ENCODE results near the gene C11orf97.
A peak's percentile ranks its signal among the peaks of the same experiment; 100 is the strongest.
"Not testable (repeated sequence)": the region's sequence is repeated elsewhere in the genome, so short reads cannot be mapped to it uniquely, and the experiment has no call there.

C11orf97 gene, protein sequence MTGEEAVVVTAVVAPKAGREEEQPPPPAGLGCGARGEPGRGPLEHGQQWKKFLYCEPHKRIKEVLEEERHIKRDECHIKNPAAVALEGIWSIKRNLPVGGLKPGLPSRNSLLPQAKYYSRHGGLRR

GRCh38 chr11:94511932-94512781, at the start of gene C11orf97:
Gene C11orf97 (plus strand): TSS chr11:94512461. CDS start chr11:94512529, 68 bp downstream.
- peak; percentile 67 for DNase-seq (ENCODE audit: low spot score)

DNA sequence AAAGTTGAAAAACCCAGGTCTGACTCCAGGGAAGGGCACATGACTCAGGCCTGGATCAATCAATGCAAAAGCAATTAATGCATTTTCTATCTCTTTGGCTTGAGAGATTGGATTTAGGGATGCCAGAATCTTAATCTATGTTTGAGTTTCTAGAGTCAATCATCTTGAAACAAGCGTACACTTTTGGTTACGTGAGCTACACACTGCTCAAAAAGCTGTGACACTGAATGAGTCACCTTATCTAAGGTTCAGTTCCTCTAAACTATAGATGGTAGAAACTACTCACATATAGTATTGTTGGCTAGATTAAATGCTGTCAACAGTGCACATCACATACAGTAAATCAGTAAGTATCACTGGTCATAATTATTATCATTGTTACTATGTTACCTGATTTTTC, 42.8 kb upstream of the C11orf97 start:
- no peak for DNase-seq (ENCODE audit: low spot score)

DNA sequence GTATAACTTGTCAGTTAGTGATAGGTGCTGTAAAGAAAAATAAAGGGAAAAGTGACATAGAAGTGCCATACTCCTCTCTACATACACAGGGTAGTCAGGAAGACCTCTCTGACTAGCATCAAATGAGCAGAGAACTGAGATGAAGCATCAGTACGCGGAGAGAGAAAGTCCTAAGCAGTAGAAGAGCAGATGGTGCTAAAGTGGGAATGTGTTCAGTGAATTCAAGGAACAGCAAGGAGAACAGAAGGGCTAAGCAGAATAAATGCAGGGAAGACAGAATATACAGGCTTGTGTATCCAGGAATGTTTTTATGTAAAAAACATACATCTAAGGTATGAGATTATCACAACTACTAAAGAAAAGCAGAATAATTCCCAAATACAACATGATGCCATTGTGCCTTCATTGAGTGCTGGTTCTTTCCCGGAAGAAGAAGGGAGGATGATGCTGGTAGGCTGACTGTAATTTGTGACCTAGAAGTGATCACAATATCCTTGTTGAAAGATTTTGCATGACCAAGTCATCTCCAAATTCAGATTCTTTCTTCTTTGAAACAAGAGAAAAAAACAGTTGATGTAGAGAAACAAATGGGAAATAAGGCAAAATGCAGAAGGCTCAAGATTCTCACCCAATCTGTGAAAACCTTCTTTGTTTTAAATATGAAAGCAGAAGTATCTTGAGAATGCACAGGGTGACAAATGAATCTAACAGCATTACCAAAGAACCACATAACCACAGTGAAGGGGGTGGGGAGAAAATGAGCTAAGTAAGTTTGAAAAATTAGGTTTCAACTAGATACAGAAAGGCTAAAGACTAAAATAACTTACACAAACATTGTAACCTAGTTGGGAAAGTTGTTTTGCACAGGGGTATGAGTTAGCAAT, 39.1 kb upstream of the C11orf97 start:
- peak; percentile 14 for DNase-seq (ENCODE audit: low spot score)

- no peak for DNase-seq (ENCODE audit: low spot score)
Measured at GRCh38 chr11:94477624-94478023, 34.6 kb upstream of the C11orf97 start.

DNA sequence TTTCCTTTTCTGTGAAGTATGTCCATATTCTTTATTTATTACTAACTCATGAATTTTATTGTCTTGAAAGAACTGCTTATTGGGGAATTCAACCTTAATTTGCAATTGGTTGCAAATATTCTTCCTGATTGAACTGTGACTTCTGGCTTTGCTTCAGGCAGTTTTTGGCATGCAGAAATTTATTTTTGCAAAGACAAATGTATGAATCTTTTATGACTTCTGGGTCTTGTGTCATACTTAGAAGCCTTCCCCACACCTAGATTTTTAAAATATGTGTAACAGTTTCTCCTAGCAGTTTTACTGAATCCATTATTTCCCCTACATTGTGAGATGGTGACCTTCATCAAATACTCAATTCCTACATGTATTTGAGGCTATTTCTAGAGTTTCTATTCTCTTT, 30.9 kb upstream of the C11orf97 start:
- DNase-seq (ENCODE audit: low spot score) = no peak

DNA sequence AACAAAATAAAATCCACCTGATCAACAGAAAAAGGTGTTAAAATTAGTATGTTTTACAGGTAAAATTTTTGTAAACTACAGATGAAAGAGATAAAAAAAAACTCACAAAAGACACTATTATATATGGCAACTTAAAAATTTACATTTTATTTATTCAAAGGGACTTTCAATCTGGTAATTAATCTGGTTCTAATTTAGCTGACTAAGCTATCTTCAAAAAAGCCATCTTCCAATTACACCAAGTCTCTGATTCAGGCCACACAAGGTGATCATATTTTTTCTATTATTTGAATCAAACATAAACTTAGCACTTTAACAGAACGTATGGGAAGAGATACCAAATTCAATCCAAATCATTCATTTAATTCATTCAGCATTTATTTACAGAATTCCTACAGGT, 26.2 kb upstream of the C11orf97 start:
- DNase-seq (ENCODE audit: low spot score) = no peak

GRCh38 chr11:94493281-94494125, 18.8 kb upstream of the C11orf97 start, which contains the start of the genes ANKRD49 and MRE11:
Gene ANKRD49 (plus strand): TSS chr11:94493984. CDS start chr11:94496694, 2,710 bp downstream.
Gene MRE11 (minus strand): TSS chr11:94493844. CDS start chr11:94492801, 1,043 bp downstream.
- peak; percentile 99 for DNase-seq (ENCODE audit: low spot score)

- DNase-seq (ENCODE audit: low spot score) = no peak
Measured at GRCh38 chr11:94494126-94494680, 18.1 kb upstream of the C11orf97 start.

- DNase-seq (ENCODE audit: low spot score) = no peak
Measured at GRCh38 chr11:94500181-94500580, 12.1 kb upstream of the C11orf97 start.

- no peak for DNase-seq (ENCODE audit: low spot score)
Measured at GRCh38 chr11:94501522-94501921, 10.7 kb upstream of the C11orf97 start.

DNA sequence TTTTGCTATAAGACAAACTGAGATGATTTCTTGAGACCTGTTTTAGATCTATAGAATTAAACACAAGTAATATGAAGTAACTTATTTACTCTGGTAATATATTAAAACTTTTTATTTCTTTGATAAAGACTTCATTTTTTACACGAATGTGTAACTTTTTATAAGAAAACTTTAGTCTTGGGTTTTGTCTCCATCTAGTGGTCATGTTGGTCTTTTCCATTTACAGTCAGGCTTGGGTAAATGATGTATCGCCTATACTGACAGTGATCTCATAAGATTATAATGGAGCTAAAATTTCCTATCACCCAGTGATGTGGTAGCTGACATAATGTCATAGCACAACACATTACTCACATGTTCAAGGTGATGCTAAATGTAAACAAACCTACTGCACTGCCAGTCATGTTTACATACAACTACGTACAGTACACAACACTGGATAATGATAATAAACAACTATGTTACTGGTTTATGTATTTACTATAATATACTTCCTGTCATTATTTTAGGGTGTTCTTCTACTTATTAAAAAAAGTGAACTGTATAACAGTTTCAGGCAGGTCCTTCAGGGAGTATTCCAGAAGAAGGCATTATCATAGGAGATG, 7.5 kb upstream of the C11orf97 start:
- DNase-seq (ENCODE audit: low spot score) = peak; percentile 67

GRCh38 chr11:94506513-94506912, 5.7 kb upstream of the C11orf97 start:
- not testable (repeated sequence) for DNase-seq (ENCODE audit: low spot score)

GRCh38 chr11:94507485-94507884, 4.8 kb upstream of the C11orf97 start:
- DNase-seq (ENCODE audit: low spot score) = no peak

DNA sequence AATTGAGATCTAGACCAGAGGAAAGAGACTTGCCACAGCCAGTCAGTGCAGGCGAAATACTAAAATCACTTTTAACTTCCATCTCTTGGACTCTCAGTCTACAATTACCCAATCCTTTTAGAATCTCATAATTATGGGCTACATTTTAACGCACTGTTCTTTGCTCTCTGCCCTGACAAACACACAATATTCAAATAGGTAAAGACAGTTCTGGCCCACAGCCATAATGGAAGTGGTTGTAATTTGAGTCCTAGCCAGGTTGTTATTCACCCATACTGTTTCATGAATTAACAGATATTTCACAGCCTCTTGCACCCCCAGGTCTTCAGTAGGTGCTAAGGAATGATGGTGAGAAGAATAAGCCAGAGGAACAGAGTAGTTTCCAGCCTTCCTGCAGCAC, 830 bp downstream of the C11orf97 start:
- DNase-seq (ENCODE audit: low spot score) = peak; percentile 56

GRCh38 chr11:94515398-94515797, 3.1 kb downstream of the C11orf97 start:
- DNase-seq (ENCODE audit: low spot score) = no peak

- no peak for DNase-seq (ENCODE audit: low spot score)
Measured at GRCh38 chr11:94516725-94517124, 4.5 kb downstream of the C11orf97 start.

DNA sequence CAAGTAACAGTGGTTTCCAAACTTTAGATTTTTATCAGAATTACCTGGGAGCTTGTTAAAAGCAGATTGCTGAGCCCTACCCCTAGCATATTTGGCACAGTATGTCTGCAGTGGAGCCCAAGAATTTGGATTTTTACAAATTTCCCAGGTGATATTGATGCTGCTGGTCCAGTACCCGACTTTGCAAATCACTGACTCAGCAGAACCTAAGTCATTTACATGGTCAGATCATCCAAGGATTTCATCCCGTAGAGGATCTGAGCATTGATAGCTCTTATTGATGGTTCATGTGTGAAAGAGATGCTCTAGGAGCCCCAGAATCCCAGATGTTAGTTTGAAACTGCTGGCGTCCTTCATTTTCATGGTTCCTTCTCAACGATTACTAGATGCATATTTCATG, 6.0 kb downstream of the C11orf97 start:
- no peak for DNase-seq (ENCODE audit: low spot score)

GRCh38 chr11:94519478-94520084, 7.3 kb downstream of the C11orf97 start:
- DNase-seq (ENCODE audit: low spot score) = peak; percentile 44

GRCh38 chr11:94521684-94522083, 9.4 kb downstream of the C11orf97 start:
- DNase-seq (ENCODE audit: low spot score) = peak; percentile 31

DNA sequence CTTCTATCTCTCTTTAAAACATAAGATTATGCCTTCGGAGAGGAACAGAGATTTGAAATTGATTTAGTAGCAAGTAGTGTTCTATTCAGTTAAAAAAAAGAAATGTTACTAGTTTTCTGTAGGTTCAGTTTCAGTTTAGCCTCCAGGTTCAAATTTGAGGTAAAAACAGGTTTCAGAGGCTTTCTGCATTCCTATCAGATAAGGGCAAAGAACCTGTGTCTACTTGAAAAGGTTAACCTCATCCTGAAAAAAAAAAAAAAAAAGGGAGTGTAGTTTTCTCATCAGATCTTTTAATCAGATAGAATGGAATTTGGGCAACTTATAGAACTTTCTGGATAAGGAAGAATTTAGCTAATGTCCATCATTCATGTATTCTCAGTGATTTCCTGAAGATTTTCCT, 12.1 kb downstream of the C11orf97 start:
- DNase-seq (ENCODE audit: low spot score) = no peak
